GM12864 (cell line): ENCODE data around the gene TCN1.
"Not testable (repeated sequence)": the region's sequence is repeated elsewhere in the genome, so short reads cannot be mapped to it uniquely, and the experiment has no call there.

Experiments
- DNase-seq: peaks from one replicate; pipeline ENCODE4 v3.0.0-alpha.2; 2011; ENCODE audit warnings: low read depth
- H3K4me3 ChIP-seq: 2 replicates; pipeline ENCODE4 v1.5.1; 2011; ENCODE audit warnings: mild to moderate bottlenecking, low read depth, low read length, control low read depth
- TF ChIP-seq, protein P1 (sequence below): IDR thresholded peaks from 2 replicates; pipeline ENCODE4 v1.5.1; 2011; ENCODE audit warnings: low read depth, mild to moderate bottlenecking, moderate library complexity, low read length, control low read depth, inconsistent platforms; ENCODE audit errors: missing control alignments

The TCN1 gene

DNA sequence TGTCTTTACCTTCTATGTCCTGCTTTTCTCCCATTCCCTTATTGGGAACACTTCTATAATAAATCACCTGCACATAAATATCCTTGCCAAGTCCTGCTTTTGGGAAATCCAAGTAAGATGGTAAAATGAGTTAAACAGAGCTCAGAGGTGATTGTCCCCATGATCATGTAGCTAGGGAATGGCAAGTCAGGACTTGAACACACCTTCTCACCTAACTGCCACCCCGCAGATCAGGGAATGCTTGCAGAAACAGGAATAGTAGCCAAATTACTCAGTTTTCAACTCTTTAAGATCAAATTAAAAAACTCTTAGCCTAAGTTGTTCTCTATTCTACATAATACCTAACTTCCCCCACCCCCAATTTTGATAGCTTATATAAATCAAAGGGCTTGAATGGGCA, 28.3 kb upstream of the TCN1 start:
- no peak for DNase-seq
- H3K4me3 ChIP-seq = no peak overlapping the region

DNA sequence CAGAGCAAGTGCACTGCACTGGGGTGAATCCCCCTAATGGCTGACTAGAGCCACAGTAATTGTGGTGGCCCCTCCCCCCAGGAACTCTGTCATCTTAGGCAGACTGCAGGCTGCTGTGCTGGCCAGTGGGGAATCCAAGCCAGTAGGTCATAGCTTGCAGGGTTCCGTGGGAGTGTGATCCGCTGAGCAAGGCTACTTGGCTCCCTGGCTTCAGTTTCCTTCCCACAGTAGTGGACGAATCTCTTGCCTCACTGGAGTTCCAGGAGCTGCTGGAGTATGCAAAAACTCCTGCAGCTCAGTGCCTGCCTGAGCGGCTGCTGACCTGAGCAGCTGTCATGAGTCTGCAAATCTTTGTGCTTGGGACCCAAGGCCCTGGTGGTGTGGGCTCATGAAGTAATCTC, 25.5 kb upstream of the TCN1 start:
- TF ChIP-seq, protein P1, sequence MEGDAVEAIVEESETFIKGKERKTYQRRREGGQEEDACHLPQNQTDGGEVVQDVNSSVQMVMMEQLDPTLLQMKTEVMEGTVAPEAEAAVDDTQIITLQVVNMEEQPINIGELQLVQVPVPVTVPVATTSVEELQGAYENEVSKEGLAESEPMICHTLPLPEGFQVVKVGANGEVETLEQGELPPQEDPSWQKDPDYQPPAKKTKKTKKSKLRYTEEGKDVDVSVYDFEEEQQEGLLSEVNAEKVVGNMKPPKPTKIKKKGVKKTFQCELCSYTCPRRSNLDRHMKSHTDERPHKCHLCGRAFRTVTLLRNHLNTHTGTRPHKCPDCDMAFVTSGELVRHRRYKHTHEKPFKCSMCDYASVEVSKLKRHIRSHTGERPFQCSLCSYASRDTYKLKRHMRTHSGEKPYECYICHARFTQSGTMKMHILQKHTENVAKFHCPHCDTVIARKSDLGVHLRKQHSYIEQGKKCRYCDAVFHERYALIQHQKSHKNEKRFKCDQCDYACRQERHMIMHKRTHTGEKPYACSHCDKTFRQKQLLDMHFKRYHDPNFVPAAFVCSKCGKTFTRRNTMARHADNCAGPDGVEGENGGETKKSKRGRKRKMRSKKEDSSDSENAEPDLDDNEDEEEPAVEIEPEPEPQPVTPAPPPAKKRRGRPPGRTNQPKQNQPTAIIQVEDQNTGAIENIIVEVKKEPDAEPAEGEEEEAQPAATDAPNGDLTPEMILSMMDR = no peak
- no peak overlapping the region for H3K4me3 ChIP-seq
- no peak for DNase-seq

More for the DNA sequence above, 28.3 kb upstream of the TCN1 start:
- TF ChIP-seq, protein P1 = no peak

DNA sequence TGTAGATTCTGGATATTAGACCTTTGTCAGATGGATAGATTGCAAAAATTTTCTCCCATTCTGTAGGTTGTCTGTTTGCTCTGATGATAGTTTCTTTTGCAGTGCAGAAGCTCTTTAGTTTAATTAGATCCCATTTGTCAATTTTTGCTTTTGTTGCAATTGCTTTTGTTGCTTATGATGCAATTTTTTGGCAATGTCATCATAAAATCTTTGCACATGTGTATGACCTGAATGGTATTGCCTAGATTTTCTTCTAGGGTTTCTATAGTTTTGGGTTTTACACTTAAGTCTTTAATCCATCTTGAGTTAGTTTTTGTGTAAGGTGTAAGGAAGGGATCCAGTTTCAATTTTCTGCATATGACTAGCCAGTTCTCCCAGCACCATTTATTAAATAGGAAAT, 20.9 kb upstream of the TCN1 start:
- DNase-seq, H3K4me3 ChIP-seq: not testable (repeated sequence)

DNA sequence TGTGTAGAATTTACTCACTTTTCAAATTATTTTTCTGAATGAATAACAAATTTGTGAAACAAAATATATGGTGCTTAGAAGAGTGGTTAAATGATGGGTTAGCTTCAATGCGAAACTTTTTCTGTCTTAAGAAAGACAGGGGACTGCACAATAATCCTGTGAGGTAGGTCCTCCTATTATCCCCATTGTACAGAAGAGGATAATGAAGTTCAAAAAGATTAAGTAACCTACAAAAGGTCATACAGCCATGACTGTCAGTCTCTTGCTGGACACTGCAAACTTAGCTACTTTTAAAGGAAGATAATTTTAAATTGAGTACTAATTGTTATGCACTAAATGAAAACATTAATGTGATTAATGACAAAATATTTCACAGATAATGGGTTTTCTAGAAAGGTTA, 17.3 kb upstream of the TCN1 start:
- TF ChIP-seq, protein P1 = no peak
- no peak overlapping the region for H3K4me3 ChIP-seq
- DNase-seq = no peak

DNA sequence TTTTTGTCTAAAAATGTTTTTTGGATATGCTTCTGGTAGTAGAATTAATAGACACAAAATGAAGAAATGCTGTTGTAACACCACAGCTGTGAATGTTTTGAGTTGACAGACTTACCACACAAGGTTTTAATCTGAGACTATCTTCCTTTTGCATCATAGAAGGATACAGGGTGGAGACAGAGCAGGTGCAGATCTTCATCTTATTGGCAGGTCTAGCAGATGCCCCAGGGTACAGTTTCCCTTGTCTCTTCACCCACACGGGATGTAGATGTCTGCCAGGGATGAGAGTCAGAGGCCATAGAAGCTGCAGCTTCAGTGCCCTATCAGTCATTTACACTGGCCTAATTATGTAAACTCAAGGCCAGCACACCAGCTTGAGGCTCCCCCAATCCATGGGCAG, 13.3 kb upstream of the TCN1 start:
- DNase-seq = no peak
- H3K4me3 ChIP-seq = no peak overlapping the region
- TF ChIP-seq, protein P1 = no peak

DNA sequence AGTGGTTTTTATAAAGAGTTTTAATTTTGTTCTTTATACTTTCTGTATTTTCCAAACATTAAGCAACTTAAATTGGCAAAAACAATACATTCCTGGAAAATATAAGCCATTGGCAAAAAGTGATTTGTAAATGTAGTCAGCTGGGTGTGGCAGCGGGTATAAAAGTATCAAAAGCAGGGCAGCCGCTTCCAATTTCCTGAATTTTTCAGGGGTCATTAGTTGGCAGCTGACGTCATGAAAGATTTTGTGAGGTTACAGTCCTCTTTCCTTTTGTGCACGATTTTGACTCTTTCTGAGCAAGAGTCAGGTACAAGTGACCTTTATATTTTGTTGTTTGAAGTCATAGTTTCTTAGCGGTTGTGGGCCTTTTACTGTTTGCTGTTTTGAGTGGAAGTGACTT, 12.3 kb upstream of the TCN1 start, which contains the start of gene OOSP3:
TSS of gene OOSP3 (plus strand) at position 208 of the 400 bp plus-strand sequence. CDS start at position 235, 27 bp downstream.
- no peak within 1 kb of the TSS for H3K4me3 ChIP-seq
- DNase-seq = no peak
- TF ChIP-seq, protein P1 = no peak

DNA sequence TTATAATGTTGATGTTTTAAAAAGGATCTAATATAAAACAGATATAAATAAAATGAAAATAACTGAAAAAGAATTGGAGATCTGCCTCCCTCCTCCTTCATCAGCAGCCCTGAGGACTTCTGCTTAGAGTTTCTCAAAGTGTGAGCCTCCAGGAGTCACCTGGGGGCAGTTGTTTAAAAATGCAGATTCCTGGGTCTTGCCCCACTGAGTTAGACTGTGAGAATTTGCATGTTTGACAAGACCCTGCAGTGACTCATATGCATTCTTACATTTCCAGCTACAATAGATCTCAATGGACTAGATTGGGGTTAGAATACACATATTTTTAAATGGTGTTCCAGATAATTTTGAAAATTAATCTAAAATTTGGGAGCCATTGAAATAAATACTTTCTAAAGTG, 11.5 kb upstream of the TCN1 start:
- TF ChIP-seq, protein P1 = no peak
- H3K4me3 ChIP-seq = no peak overlapping the region
- no peak for DNase-seq

DNA sequence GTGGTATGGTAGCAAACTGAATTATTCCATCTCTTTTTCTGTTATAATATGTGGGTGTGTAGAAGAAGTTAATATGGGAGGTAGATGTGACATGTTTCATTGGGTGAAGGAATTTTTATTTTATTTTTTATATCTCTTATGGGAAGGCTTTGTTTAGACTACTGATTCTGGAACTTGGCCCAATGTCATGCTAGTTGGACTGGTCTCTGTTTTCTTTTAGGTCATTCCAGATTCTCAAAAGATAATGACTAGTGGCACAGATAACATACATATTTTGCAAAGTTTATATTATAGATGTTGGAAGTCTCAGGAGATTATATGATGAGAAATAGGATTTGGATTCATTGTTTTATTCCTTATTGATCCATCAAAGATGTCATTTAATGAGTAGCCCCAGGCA, 11.0 kb upstream of the TCN1 start:
- DNase-seq = no peak
- no peak overlapping the region for H3K4me3 ChIP-seq
- TF ChIP-seq, protein P1 = no peak
